Endodermal cell (in vitro differentiated cells): Measurements from ENCODE around the gene TAB3. TPM values are rescaled to one million over a fixed set of nuclear protein-coding genes. Genes with fewer than 3 reads are reported as not detected.

Source experiments
- DNase-seq: peaks from one replicate; pipeline ENCODE4 v3.0.0-alpha.2; 2017
- H3K27ac ChIP-seq: 2 replicates; pipeline ENCODE4 v1.5.1; 2013; ENCODE audit warnings: mild to moderate bottlenecking, low read depth, low read length, moderate library complexity
- H3K27me3 ChIP-seq: 2 replicates; pipeline ENCODE4 v1.6.1; 2013; ENCODE audit warnings: mild to moderate bottlenecking, low read length, moderate library complexity; ENCODE audit not compliant: insufficient read depth, control insufficient read depth, poor library complexity, severe bottlenecking
- H3K36me3 ChIP-seq: 2 replicates; pipeline ENCODE4 v1.7.0; 2013; ENCODE audit warnings: mild to moderate bottlenecking, low read length, moderate library complexity; ENCODE audit not compliant: control insufficient read depth, insufficient read depth
- H3K4me1 ChIP-seq: one replicate; pipeline ENCODE4 v1.7.0; 2013; ENCODE audit warnings: low read length; ENCODE audit not compliant: control insufficient read depth, insufficient read depth
- H3K4me3 ChIP-seq: 2 replicates; pipeline ENCODE4 v1.5.1; 2013; ENCODE audit warnings: mild to moderate bottlenecking, low read length, moderate library complexity
- H3K9ac ChIP-seq: 2 replicates; pipeline ENCODE4 v1.6.1; 2013; ENCODE audit warnings: mild to moderate bottlenecking, low read length, moderate library complexity; ENCODE audit not compliant: poor library complexity, severe bottlenecking; ENCODE audit errors: extremely low read depth
- H3K9me3 ChIP-seq: 2 replicates; pipeline ENCODE4 v1.6.1; 2013; ENCODE audit warnings: mild to moderate bottlenecking, low read length, moderate library complexity; ENCODE audit not compliant: control insufficient read depth
- H3K27ac Mint-ChIP-seq: 2 replicates; pipeline ENCODE4 v1.8.0; 2020; ENCODE audit warnings: mixed read lengths
- H3K27me3 Mint-ChIP-seq: 2 replicates; pipeline ENCODE4 v1.8.0; 2021; ENCODE audit warnings: mild to moderate bottlenecking, mixed read lengths; ENCODE audit not compliant: insufficient read depth
- H3K36me3 Mint-ChIP-seq: 2 replicates; pipeline ENCODE4 v1.8.0; 2020; ENCODE audit warnings: low read depth, mixed read lengths
- H3K4me1 Mint-ChIP-seq: 2 replicates; pipeline ENCODE4 v1.8.0; 2020; ENCODE audit warnings: mixed read lengths
- H3K4me3 Mint-ChIP-seq: 2 replicates; pipeline ENCODE4 v1.8.0; 2020; ENCODE audit warnings: mild to moderate bottlenecking, moderate library complexity, mixed read lengths
- H3K9me3 Mint-ChIP-seq: 2 replicates; pipeline ENCODE4 v1.8.0; 2020; ENCODE audit warnings: mild to moderate bottlenecking, mixed read lengths
- CTCF ChIP-seq: fragments of 200-600 bp; sonication (generic); conservative IDR thresholded peaks from 2 replicates; pipeline ENCODE4 v1.5.0; 2021; ENCODE audit warnings: antibody characterized with exemption, mild to moderate bottlenecking
- WGBS, 2 experiments: methylation state at CpG; one replicate each; pipeline versions ENCODE4 v1.1.5 to v1.1.7; 2013; ENCODE audit warnings: missing lambda C conversion rate in 2 of 2, mixed read lengths in 1 of 2; ENCODE audit not compliant: insufficient coverage in 1 of 2, insufficient read length in 1 of 2; 5-methylcytosine and 5-hydroxymethylcytosine counted together
- total RNA-seq, 2 donors: library from RNA; stranded (reverse); fragmentation: NEBNext Ultra II Directional in 1 of 2; extraction: Animal tissue kit (Norgen Biotek cat#: 25700) in 1 of 2; gene quantifications; 2 replicates in 1 of 2; 3 replicates in 1 of 2; pipeline ENCODE4 v1.2.1, GENCODE V29; 2021

TAB3 gene
- total RNA-seq, 2 donors from 2014 or later, result 19.8 to 23.2 TPM

GRCh38 chrX:30883138-30883537 is 5.9 kb downstream of the TAB3 start:
- Histone ChIP-seq H3K4me3 (no peak overlapping the region), H3K9me3 (no peaks in the 10 kb centered on the region), H3K9ac (no peak overlapping the region), H3K27me3 (no peaks in the 10 kb centered on the region), H3K36me3 (no peaks in the 10 kb centered on the region), H3K27ac (no peak overlapping the region), H3K4me1 (no peaks in the 10 kb centered on the region)
- Mint-ChIP-seq H3K27ac (no peak overlapping the region), H3K36me3 (no peaks in the 10 kb centered on the region), H3K9me3 (peaks cover 9% of the 10 kb centered on the region), H3K27me3 (no peaks in the 10 kb centered on the region), H3K4me3 (no peak overlapping the region), H3K4me1 (peaks cover 13% of the 10 kb centered on the region)
- DNase-seq, result no peak
- WGBS, 2 experiments, result 80% methylated on average over 2 of the region's 2 CpGs; no CpG with 5 or more reads in 1 of the 2 experiments
- TF ChIP-seq CTCF, result no peak

- Mint-ChIP-seq H3K27me3 (no peaks in the 10 kb centered on the region), H3K9me3 (peaks cover 9% of the 10 kb centered on the region), H3K27ac (no peak overlapping the region), H3K4me3 (no peak overlapping the region), H3K36me3 (no peaks in the 10 kb centered on the region), H3K4me1 (peaks cover 5% of the 10 kb centered on the region)
- Histone ChIP-seq H3K9me3 (no peaks in the 10 kb centered on the region), H3K27ac (no peak overlapping the region), H3K9ac (no peak overlapping the region), H3K4me1 (no peaks in the 10 kb centered on the region), H3K36me3 (no peaks in the 10 kb centered on the region), H3K4me3 (no peak overlapping the region), H3K27me3 (no peaks in the 10 kb centered on the region)
- TF ChIP-seq CTCF, result no peak
- no peak for DNase-seq
- WGBS, 2 experiments, result no CpG with 5 or more reads among the region's 1 CpG
These were observed 7.3 kb downstream of the TAB3 start for GRCh38 chrX:30881797-30882196.

- H3K27ac ChIP-seq, result no peak overlapping the region
- Mint-ChIP-seq H3K9me3 (peaks cover 9% of the 10 kb centered on the region), H3K4me1 (peaks cover under 1% of the 10 kb centered on the region), H3K27ac (no peak overlapping the region), H3K4me3 (no peak overlapping the region), H3K27me3 (no peaks in the 10 kb centered on the region), H3K36me3 (no peaks in the 10 kb centered on the region)
- WGBS, 2 experiments, result no CpG with 5 or more reads among the region's 1 CpG
- no peak overlapping the region for H3K4me3 ChIP-seq
- no peak overlapping the region for H3K9ac ChIP-seq
- H3K9me3 ChIP-seq, result no peaks in the 10 kb centered on the region
- no peaks in the 10 kb centered on the region for H3K4me1 ChIP-seq
- DNase-seq, result no peak
- H3K36me3 ChIP-seq, result no peaks in the 10 kb centered on the region
- no peak for TF ChIP-seq CTCF
- no peaks in the 10 kb centered on the region for H3K27me3 ChIP-seq
These were observed 7.7 kb downstream of the TAB3 start for GRCh38 chrX:30881390-30881789.
